ENCODE measurements around the gene FHIT.

FHIT gene

GRCh38 chr3:60133269-60134162 lies 1117.7 kb downstream of the FHIT start:
- no peak for DNase-seq

- DNase-seq: no peak
Measured at GRCh38 chr3:60131618-60132017, 1119.6 kb downstream of the FHIT start.

GRCh38 chr3:60126511-60127304 lies 1124.5 kb downstream of the FHIT start:
- no peak for DNase-seq

GRCh38 chr3:60125686-60126085 lies 1125.6 kb downstream of the FHIT start:
- DNase-seq: no peak

- DNase-seq: no peak
Measured at GRCh38 chr3:60120245-60120644, 1131.0 kb downstream of the FHIT start.

GRCh38 chr3:60114191-60114590 lies 1137.1 kb downstream of the FHIT start:
- DNase-seq: no peak

- no peak for DNase-seq
Measured at GRCh38 chr3:60107275-60107674, 1144.0 kb downstream of the FHIT start.

GRCh38 chr3:60102154-60102553 lies 1149.1 kb downstream of the FHIT start:
- DNase-seq: no peak

GRCh38 chr3:60101621-60102020 lies 1149.6 kb downstream of the FHIT start:
- DNase-seq: no peak

GRCh38 chr3:60096403-60096802 lies 1154.8 kb downstream of the FHIT start:
- no peak for DNase-seq

- DNase-seq: no peak
Measured at GRCh38 chr3:60095930-60096329, 1155.3 kb downstream of the FHIT start.

- DNase-seq: no peak
Measured at GRCh38 chr3:60095516-60095915, 1155.7 kb downstream of the FHIT start.

GRCh38 chr3:60094392-60094947 lies 1156.8 kb downstream of the FHIT start:
- no peak for DNase-seq

- DNase-seq: no peak
Measured at GRCh38 chr3:60090548-60090947, 1160.7 kb downstream of the FHIT start.

- peak; percentile 28 to 41 for DNase-seq
Measured at GRCh38 chr3:60086811-60087210, 1164.4 kb downstream of the FHIT start.

GRCh38 chr3:60085649-60086048 lies 1165.6 kb downstream of the FHIT start:
- no peak for DNase-seq

GRCh38 chr3:60081381-60082095 lies 1169.7 kb downstream of the FHIT start:
- DNase-seq: no peak

GRCh38 chr3:60080648-60081047 lies 1170.6 kb downstream of the FHIT start:
- DNase-seq: no peak

- DNase-seq: peak; percentile 51 to 53
Measured at GRCh38 chr3:60079076-60079475, 1172.2 kb downstream of the FHIT start.

- DNase-seq: no peak
Measured at GRCh38 chr3:60076331-60076730, 1174.9 kb downstream of the FHIT start.

GRCh38 chr3:60073942-60074341 lies 1177.3 kb downstream of the FHIT start:
- DNase-seq: no peak

GRCh38 chr3:60073228-60073627 lies 1178.0 kb downstream of the FHIT start:
- DNase-seq: no peak

- DNase-seq: no peak
Measured at GRCh38 chr3:60070366-60070765, 1180.9 kb downstream of the FHIT start.

Measured in activated CD4-positive, alpha-beta T cell treated with anti-CD3 and anti-CD28 coated beads for 4 hours (primary cell).